ENCODE measurements around the gene SERPINB1.
"Not testable (repeated sequence)": the region's sequence is repeated elsewhere in the genome, so short reads cannot be mapped to it uniquely, and the experiment has no call there.

SERPINB1 gene

DNA sequence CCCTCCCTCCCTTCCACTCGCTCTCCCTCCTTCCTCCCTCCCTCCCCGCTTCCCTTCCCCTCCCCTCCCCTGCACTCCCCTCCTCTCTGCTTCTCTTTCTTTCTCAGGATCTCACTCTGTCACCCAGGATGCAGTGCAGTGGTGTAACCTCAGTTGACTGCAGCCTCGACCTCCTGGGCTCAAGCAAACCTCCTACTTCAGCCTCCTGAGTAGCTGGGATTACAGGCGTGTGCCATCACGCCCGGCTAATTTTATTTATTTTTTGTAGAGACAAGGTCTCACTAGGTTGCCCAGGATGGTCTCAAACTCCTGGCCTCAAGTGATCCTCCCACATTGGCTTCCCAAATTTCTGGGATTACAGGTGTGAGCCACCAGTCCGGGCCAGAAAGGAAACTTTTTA, 23.6 kb upstream of the SERPINB1 start:
- DNase-seq (ENCODE audit: insufficient read length) = no peak
- TF ChIP-seq POLR2AphosphoS5 (IDR thresholded peaks at IDR 0.05; ENCODE audit: low read depth, low read length) (no peak), POLR2A (IDR thresholded peaks at IDR 0.05; ENCODE audit: low read depth, low read length) (no peak), TAF1 (IDR thresholded peaks at IDR 0.05; ENCODE audit: borderline replicate concordance, low read depth, low read length) (no peak)
- FAIRE-seq = no peak

DNA sequence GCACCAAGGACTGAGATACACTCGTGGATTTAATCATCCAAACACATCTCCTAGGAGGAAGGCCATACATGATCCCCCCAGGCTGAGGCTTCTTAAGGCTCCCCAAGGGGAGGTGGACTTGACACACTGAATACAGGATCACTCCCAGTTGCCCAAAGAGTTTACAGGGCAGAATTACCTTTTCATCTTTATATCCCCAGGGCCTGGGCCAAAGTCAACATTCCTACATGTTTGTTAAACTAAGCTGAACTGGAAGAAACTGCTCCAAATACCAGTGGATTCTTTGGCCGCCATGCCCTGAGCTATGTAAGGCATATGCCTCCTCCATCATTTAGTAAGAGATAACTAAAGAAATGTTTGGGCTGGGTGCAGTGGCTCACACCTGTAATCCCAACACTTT, 22.2 kb upstream of the SERPINB1 start:
- no peak for FAIRE-seq
- DNase-seq (ENCODE audit: insufficient read length) = no peak
- no peak for TF ChIP-seq POLR2A (IDR thresholded peaks at IDR 0.05; ENCODE audit: low read depth, low read length)
- TF ChIP-seq TAF1 (IDR thresholded peaks at IDR 0.05; ENCODE audit: borderline replicate concordance, low read depth, low read length) = no peak
- TF ChIP-seq POLR2AphosphoS5 (IDR thresholded peaks at IDR 0.05; ENCODE audit: low read depth, low read length) = no peak

DNA sequence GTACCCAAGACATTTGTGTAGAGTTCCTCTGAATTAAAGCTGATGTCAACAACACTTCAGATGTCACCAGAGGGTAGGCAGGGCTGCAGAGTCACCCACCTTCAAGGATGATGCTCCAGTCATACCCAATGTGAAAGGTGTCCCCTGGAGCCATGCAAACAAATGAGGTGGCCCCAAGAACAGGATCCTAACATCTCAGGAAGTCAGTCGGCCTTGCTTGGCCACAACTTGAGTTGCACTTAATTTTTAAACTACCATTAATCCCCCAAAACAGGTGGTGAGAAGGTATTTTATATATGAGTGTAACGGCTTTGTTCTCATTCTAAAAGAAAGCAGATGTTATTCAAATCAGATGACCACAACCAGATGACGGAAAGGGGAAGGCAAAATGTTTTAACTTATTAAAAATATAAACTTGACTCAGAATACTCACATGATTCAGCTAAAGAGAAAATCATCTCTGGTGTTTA, 21.1 kb upstream of the SERPINB1 start:
- TF ChIP-seq TAF1 (IDR thresholded peaks at IDR 0.05; ENCODE audit: borderline replicate concordance, low read depth, low read length) (no peak), POLR2AphosphoS5 (IDR thresholded peaks at IDR 0.05; ENCODE audit: low read depth, low read length) (peak; percentile 26; the same call in 1 of the 2 replicates)
- peak; percentile 83 for FAIRE-seq
- DNase-seq (ENCODE audit: insufficient read length) = no peak

DNA sequence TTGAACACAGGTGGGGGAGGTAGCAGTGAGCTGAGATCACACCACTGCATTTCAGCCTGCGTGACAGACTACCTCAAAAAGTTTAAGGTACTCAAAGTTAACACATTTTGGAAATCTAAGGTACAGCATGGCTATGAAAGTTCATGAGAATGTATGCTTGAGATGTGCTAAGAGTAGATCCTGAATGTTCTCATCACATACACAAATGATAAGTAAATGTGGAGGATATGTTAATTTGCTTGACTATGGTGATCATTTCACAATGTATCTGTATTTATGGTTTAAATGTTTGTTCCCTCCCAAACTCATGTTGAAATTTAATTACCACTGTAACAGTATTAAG, 20.1 kb upstream of the SERPINB1 start:
- TF ChIP-seq POLR2AphosphoS5 (IDR thresholded peaks at IDR 0.05; ENCODE audit: low read depth, low read length) (no peak), POLR2A (IDR thresholded peaks at IDR 0.05; ENCODE audit: low read depth, low read length) (no peak), TAF1 (IDR thresholded peaks at IDR 0.05; ENCODE audit: borderline replicate concordance, low read depth, low read length) (no peak)
- FAIRE-seq (peak; percentile 46), DNase-seq (ENCODE audit: insufficient read length) (no peak)

DNA sequence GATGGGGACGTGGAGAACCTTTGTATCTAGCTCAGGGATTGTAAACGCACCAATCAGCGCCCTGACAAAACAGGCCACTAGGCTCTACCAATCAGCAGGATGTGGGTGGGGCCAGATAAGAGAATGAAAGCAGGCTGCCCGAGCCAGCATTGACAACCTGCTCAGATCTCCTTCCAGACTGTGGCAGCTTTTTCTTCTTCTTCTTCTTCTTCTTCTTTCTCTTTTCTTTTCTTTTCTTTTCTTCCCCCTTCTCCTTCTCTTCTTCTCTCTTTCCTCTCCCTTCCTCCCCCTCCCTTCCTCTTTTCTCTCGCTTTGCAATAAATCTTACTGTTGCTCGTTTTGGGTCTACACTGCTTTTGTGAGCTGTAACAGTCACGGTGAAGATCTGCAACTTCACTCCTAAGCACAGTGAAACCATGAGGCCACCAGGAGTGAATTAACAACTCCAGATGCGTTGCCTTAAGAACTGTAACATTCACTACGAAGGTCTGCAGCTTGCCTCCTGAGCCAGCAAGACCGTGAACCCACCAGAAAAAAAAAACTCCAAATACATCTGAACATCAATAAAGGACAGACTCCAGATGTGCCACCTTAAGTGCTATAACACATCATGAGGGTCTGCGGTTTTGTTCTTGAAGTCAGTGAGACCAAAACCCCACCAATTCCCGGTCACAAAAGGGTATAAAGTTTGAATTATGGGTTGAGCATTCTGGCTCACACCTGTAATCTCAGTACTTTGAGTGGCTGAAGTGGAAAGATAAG, 19.6 kb upstream of the SERPINB1 start:
- FAIRE-seq (peak; percentile 82), DNase-seq (ENCODE audit: insufficient read length) (no peak)
- TF ChIP-seq POLR2A (IDR thresholded peaks at IDR 0.05; ENCODE audit: low read depth, low read length) (no peak), TAF1 (IDR thresholded peaks at IDR 0.05; ENCODE audit: borderline replicate concordance, low read depth, low read length) (no peak), POLR2AphosphoS5 (IDR thresholded peaks at IDR 0.05; ENCODE audit: low read depth, low read length) (no peak)

- DNase-seq (ENCODE audit: insufficient read length); FAIRE-seq: not testable (repeated sequence)
Measured at GRCh38 chr6:2860706-2861059, 19.0 kb upstream of the SERPINB1 start.

DNA sequence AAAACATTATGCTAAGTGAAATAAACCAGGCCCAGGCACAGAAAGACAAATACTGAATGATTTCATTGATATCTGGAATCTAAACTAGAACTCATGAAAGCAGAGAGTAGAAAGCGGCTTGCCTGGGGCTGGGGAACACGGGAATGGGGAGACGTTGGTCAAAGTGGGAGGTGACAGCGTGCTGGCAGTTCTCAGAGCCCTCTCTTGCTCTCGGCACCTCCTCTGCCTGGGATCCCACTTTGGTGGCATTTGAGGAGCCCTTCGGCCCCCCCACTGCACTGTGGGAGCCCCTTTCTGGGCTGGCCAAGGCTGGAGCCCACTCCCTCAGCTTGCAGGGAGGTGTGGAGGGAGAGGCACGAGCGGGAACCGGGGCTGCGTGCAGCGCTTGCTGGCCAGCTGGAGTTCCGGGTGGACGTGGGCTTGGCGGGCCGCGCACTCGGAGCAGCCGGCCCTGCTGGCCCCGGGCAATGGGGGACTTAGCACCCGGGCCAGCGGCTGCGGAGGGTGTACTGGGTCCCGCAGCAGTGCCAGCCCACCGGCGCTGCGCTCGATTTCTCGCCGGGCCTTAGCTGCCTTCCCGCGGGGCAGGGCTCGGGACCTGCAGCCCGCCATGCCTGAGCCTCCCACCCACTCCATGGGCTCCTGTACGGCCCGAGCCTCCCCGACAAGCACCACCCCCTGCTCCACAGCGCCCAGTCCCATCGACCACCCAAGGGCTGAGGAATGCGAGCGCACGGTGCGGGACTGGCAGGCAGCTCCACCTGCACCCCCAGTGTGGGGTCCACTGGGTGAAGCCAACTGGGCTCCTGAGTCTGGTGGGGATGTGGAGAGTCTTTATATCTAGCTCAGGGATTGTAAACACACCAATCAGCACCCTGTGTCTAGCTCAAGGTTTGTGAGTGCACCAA, 18.4 kb upstream of the SERPINB1 start:
- peak; percentile 21 for FAIRE-seq

GRCh38 chr6:2859185-2859700, 17.6 kb upstream of the SERPINB1 start:
- TF ChIP-seq POLR2AphosphoS5 (IDR thresholded peaks at IDR 0.05; ENCODE audit: low read depth, low read length) (no peak), TAF1 (IDR thresholded peaks at IDR 0.05; ENCODE audit: borderline replicate concordance, low read depth, low read length) (no peak), POLR2A (IDR thresholded peaks at IDR 0.05; ENCODE audit: low read depth, low read length) (no peak)
- no peak for FAIRE-seq
- no peak for DNase-seq (ENCODE audit: insufficient read length)

More for the DNA sequence above, 18.4 kb upstream of the SERPINB1 start:
- not testable (repeated sequence) for DNase-seq (ENCODE audit: insufficient read length)

DNA sequence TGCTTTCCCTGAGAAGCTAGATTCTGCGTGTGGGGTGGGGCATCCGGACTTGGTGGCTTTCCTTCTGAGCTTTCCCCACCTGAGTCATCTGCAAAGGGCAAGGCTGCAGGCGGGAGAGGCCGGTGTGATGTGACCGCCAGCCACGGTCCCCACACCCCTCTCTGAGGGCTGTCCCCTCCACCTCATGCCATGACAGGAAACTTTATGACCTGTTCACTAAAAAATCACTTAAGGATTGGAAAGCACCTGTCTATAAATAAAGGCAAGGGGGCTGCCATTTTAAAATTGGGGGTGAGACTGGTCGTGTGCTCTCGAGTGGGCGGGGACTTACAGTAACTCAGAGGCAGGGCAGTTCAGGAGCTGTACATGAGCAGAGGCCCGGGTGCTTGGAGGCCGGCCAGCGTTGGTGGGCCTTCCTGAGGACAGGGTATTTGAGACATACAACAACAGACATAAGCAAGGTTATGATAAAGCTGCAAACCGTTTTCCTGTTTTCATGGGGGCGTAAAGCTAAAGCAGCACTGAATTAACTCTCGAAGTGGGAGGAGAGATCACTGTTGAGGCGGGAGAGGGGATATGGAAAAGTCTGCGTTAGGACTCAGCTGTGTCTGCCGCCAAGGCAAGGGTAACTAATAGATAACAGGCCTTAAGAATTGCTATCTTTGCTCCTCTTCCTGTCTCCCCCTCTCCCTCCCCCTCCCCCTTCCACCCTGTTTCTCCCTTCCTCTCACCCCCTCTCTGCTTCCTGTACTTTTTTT, 16.1 kb upstream of the SERPINB1 start:
- no peak for DNase-seq (ENCODE audit: insufficient read length)
- FAIRE-seq = peak; percentile 76
- TF ChIP-seq POLR2AphosphoS5 (IDR thresholded peaks at IDR 0.05; ENCODE audit: low read depth, low read length) (peak; percentile 88), POLR2A (IDR thresholded peaks at IDR 0.05; ENCODE audit: low read depth, low read length) (peak; percentile 87), TAF1 (IDR thresholded peaks at IDR 0.05; ENCODE audit: borderline replicate concordance, low read depth, low read length) (peak; percentile 76; the same call in 1 of the 2 replicates)

- DNase-seq (ENCODE audit: insufficient read length) (no peak), FAIRE-seq (no peak)
- no peak for TF ChIP-seq POLR2AphosphoS5 (IDR thresholded peaks at IDR 0.05; ENCODE audit: low read depth, low read length)
- TF ChIP-seq TAF1 (IDR thresholded peaks at IDR 0.05; ENCODE audit: borderline replicate concordance, low read depth, low read length) = no peak
- TF ChIP-seq POLR2A (IDR thresholded peaks at IDR 0.05; ENCODE audit: low read depth, low read length) = no peak
Measured at GRCh38 chr6:2857185-2857579, 15.5 kb upstream of the SERPINB1 start.

DNA sequence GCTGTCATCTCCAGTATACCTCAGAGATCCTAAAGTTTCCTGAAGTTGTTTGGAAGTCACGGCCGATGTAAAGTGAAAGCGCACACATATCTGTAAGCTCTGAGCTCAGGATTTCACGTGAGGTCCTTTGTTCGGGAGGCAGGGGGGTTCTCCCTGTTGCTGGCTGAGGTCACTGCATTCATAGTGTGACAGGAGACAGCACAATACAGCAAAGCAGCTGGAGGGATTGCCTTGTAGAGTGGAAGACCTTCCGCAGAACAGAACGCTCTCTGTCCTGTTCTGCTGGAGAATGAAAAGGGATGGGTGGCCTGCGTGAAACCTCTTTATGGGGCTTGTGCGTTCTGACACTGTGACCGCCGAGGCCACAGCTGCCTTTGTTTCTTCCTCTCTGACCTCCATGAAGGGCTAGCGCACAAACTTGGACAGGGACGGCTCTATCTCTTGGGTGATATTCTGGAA, 13.4 kb upstream of the SERPINB1 start:
- DNase-seq (ENCODE audit: insufficient read length) = no peak
- TF ChIP-seq POLR2A (IDR thresholded peaks at IDR 0.05; ENCODE audit: low read depth, low read length) (no peak), POLR2AphosphoS5 (IDR thresholded peaks at IDR 0.05; ENCODE audit: low read depth, low read length) (no peak), TAF1 (IDR thresholded peaks at IDR 0.05; ENCODE audit: borderline replicate concordance, low read depth, low read length) (no peak)
- FAIRE-seq = no peak
